D341Med (cell line): ENCODE results near the gene PLD6.
"Not testable (repeated sequence)": the region's sequence is repeated elsewhere in the genome, so short reads cannot be mapped to it uniquely, and the experiment has no call there.

Experiments
- DNase-seq: peaks from one replicate; pipeline ENCODE4 v3.0.0; 2012; ENCODE audit warnings: low spot score

Gene PLD6, protein sequence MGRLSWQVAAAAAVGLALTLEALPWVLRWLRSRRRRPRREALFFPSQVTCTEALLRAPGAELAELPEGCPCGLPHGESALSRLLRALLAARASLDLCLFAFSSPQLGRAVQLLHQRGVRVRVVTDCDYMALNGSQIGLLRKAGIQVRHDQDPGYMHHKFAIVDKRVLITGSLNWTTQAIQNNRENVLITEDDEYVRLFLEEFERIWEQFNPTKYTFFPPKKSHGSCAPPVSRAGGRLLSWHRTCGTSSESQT

DNA sequence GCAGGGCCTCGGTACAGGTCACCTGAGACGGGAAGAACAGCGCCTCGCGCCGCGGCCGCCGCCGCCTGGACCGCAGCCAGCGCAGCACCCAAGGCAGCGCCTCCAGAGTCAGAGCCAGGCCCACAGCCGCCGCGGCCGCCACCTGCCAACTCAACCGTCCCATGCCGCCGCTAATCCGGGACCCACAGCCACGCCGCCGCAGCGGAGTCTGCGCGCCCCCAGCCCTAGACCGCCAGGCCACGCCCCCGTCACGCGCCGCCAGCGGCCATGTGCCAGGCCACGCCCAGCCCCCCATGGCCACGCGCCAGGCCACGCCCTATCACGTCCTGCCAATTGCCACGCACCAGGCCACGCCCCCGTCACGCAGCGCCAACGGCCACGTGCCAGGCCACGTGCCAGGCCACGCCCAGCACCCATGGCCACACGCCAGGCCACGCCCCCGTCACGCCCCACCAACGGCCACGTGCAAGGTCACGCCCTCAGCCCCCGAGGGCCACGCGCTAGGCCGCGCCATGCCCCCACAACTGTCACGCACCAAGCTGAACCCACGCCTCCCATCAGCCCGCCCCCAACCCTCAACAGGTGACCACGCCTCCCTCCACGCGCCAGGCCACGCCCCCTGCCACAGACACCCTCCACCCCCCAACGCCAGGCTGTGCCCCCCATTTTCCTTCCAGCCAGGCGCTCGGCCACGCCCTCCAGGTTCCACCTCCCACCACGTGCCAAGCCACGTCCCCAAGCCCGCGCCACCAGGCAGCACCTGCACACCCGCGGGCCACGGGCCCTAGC, at the start of gene PLD6:
Gene PLD6, minus strand, starts transcription at position 210 of the 789 bp plus-strand sequence. Its CDS starts 47 bp downstream, at position 163.
- no peak for DNase-seq

DNA sequence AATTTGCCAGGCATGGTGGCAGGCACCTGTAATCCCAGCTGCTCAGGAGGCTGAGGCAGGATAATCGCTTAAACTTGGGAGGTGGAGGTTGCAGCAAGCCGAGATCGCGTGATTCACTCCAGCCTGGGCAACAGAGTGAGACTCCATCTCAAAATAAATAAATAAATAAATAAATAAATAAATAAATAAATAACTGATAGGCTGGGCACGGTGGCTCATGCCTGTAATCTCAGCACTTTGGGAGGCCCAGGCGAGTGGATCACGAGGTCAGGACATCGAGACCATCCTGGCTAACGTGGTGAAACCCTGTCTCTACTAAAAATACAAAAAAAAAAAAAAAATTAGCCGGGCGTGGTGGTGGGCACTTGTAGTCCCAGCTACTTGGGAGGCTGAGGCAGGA, 49.6 kb upstream of the PLD6 start:
- not testable (repeated sequence) for DNase-seq

DNA sequence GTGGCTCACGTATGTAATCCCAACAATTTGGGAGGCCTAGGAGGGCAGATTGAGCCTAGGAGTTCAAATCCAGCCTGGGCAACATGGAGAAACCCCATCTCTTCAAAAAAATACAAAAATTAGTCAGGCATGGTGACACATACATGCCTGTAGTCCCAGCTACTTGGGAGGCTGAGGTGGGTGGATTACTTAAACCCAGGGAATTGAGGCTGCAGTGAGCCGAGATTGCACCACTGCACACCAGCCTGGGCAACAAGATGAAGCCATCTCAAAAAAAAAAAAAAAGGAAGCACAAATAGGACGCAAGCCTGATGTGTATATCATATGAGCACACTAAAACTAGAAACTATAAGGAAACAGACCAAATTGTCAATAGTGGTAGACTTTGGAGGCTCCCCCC, 47.9 kb upstream of the PLD6 start:
- no peak for DNase-seq

DNA sequence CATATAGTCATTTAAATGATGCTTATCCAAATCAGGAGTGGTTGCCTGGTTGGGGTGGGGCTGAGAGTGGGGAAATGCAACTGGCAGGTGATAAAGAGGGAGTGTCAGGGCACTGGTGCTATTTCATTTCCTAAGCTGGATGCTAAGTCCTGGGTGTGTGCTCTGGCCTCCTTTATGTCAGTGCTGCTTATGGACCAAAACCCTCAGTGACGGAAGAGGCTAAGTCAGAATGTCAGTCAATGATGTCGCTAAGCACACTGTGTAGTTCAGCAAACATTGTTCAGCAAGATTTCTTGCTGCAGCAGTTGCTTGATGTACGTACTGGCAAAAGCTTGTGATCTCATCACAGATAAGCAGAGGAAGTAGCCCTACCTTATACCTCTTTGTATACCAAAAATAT, 47.3 kb upstream of the PLD6 start:
- no peak for DNase-seq

DNA sequence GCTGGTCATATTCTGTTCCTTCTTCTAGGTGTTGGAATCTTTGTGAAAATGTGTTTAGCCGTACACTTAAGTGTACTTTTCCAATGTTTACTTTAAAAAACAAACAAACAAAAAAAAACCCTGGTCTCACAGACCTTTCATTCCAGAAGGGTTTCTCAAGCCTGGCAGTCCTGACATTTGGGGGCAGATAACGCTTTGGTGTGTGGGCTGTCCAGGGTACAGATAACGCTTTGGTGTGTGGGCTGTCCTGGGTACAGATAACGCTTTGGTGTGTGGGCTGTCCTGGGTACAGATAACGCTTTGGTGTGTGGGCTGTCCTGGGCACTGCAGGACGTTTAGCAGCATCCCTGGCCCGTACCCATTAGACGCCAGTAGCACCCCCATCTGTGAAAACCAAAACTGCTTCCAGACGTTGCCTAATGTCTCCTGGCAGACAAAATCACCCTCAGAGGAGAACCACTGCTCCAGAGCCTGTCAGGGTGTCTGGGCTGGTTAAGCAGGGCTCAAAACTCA, 46.1 kb upstream of the PLD6 start:
- no peak for DNase-seq

DNA sequence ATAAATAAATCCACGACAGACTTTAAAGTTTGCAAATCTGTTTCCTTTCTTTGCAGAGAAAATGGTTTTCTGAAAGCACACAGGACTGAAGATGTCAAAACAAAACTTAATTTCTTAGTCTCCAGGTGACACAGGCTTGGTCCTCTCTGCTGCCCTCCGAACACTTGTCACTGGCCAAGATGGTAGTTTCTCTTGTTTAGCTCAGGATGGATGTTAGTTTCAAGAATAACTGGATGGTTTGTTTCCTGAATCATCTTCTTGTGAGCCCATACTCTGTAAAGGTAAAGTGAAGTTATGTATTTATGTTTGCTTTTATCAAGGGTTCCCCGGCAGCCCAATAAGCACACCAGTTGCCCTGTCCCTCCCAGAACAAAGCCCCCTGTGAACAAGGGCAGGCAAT, 40.7 kb upstream of the PLD6 start:
- DNase-seq: no peak

DNA sequence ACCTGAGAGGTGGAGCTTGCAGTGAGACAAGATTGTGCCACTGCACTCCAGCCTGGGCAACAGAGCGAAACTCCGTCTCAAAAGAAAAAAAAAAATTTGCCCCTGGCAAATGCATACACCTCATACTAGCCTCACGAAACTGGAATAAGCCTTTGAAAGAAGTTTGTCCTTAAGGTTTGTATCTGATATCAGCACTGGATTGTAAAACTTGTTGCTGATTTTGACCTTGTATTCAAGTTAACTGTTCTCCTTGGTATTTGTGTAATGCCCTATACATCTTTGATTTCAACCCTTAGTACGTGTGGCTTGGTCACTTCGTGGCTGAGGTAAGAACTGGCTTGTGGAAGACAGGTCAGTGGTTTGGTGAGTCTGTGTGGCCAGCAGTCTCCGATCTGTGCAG, 37.0 kb upstream of the PLD6 start:
- no peak for DNase-seq

DNA sequence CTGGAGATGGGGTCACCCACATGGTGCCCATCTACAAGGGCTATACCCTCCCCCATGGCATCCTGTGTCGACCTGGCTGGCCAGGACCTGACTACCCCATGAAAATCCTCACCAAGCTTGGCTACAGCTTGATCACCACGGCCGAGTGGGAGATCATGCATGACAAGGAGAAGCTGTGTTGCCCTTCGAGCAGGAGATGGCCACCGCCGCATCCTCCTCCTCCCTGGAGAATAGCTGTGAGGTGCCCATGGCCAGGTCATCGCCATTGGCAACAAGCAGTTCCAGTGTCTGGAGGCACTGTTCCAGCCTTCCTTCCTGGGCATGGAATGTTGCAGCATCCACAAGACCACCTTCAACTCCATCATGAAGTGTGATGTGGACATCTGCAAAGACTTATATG, 36.1 kb upstream of the PLD6 start:
- no peak for DNase-seq

DNA sequence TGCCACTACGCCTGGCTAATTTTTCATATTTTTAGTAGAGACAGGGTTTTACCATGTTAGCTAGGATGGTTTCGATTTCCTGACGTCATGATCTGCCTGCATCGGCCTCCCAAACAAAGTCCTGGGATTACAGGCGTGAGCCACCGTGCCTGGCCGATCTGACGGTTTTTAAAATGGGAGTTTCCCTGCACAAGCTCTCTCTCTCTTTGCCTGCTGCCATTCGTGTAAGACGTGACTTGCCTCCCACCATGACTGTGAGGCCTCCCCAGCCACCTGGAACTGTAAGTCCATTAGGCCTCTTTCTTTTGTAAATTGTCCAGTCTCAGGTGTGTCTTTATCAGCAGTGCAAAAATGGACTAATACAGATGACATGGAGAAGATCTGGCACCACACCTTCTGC, 35.5 kb upstream of the PLD6 start:
- no peak for DNase-seq

DNA sequence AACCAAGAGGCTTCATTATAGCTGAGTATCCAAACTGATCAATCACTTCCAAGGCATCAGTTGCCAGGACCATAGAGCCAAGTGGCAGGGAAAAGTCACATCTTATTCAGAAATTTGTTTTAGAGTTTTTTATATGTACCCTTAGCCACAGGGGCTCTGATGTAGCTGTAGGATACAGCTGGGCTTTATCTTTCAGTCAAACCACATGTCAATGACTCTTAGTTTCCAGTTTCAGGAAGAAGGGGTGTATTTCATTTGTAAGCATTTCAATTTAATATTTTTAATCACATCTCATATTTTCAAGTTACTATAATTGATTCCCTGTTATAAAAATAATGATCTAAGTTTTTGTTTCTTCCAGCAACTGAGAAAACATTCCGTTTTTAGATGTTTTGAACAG, 33.7 kb upstream of the PLD6 start:
- DNase-seq: no peak

DNA sequence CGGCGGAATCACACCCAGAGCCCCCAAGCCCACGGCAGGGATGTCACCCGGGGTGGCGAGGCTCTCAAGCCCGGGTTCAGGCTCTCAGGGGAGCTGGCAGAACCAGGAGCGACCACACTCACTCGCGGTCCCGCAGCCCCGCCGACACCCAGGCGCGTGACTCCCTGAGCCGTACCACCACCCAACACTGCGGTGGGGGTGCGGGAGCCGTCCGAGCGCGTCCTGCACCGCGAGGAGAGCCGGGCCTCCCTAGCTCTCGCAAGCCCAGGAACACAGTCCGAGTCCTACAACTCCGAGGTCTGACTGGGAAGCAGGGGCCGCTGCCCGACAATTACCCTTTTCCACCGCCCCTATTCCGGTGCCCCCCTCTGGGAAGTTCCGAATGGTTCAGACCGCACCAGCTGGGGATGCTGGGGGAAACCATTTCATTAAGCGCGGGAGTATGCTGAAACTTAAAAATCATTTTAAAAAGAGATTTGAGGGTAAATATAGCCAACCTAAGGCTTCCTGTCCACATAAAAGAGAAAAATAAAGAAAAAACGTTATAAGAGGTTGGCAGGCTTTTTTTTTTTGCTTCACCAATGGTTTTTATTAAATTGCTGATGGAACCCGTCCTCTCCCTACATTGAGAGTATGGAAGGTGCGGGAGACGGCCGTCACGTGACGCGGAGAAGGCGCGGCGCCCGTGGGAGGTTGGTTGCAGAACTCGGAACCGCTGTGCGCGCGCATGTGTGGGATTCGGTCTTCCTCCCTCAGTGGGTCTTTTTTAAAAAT, 31.1 kb upstream of the PLD6 start, which contains the start of gene FLCN:
Gene FLCN, minus strand, starts transcription at position 143 of the 774 bp plus-strand sequence. CDS start 9,031 bp downstream, outside the sequence.
- peak; percentile 86 for DNase-seq

DNA sequence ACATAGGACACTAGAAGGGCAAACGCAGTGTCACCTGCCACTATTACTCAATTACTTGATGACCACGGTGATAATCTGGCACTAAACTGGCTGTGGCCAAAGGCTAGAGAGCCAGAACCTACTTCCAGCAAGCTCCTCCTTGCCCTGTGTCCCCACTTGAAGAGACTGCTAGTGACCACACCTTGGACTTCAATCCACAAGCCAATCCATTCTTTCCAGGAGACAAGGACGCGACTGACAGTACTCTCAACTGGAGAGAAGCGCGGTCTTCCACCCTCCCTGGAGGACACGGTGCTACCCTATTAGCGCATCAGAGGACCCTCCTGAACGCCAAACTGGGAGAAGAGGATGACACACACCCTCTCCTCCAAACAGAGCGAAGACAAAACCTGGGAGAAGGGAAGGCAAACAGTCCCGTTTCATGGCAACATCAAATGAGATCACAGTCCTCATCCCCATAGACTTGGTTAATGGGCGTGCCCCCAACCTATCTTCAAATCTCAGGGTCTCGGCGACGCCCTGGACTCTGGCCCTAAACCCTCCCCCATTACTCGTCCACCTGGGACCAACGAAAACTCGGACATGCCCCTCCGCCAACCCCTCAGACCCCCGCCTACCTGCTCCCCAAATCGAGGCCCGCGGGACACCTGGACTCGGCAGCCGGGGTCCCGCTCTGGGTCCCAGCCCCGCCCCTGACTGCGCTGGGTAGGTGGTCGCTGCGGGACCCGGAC, 30.3 kb upstream of the PLD6 start:
- DNase-seq: no peak

DNA sequence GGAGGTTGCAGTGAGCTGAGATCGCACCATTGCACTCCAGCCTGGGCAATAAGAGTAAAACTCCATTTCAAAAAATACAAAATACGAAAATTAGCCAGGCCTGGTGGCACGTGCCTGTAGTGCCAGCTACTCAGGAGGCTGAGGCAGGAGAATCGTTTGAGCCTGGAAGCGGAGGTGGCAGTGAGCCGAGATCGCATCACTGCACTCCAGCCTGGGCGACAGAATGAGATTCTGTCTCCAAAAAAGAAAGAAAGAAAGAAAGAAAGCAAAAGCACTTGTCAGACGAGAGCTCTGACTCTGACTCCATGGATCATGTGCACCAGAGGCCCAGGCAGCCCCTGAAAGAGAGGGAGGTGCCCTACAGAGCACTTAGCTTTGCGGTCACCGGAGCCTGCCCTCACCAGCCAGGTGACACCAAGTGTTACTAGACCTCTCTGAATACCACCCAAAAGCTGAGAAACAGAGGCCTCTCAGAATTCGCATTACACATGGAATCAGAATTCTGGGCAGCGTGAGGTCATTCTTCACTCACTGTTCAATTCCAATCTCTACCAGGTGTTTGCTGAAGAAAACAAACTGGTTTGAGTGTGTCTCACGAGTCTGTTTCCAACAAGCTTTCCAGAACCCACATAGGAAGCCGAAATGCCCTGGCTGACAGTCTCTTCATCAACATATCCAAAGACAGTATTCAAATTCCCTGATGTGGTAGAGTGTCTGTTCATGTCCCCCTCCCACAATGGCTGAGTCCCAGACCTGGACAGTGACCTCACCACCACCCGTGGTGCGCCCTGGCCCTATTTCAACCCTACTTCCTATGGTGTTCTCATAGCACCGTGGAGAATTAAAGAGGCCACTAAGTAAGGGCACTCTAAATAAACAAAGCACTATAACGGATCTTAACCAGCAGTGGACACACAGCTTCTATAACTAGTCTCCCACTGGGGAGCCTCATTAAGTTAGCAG, 29.4 kb upstream of the PLD6 start:
- DNase-seq: no peak

DNA sequence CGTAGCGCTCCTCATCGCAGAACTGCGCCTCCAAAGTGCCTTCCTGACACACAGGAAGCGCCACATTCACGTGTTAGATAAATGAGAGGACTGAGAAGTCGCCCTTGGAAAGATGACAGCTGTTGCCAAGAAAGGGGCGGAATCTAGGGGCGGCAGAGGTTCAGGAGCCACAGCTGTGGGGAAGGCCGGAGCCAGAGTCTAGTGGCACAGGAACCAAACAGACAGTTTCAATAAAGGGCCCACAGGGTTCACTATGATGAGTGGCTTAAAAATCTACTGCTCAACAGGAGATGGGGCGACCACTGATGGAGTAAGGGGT, 26.1 kb upstream of the PLD6 start:
- no peak for DNase-seq

DNA sequence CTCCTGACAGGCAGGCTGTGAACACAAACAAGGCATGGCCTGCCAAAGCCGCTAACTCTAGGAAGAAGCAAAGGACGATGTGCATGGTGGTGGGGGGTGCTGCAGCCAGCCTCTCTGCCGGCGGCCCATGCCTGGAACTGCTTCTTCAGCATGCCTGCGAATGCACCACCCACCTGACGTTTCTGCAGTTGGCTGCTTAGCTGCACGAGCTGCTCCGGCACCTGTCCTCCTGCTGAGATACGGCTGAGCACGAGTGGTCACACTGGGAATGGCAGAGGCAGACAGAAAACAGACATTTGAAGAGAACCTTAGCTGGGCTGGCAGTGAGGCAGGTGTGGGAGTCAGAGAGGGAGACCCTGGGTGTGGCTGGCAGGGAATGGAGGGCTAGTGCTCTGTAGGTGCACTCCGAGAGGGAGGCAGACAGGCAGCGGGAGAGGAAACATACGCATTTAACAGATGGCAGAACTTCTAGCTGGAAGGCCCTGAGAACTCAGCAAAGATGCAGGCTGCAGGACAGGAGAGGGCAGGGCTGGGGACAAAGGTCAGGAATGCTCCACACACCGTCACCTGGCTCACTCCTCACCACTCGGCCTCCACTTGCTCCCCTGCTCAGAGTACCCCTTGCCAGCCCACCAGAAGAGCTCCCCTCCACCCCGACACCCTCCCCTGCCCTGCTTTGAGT, 25.6 kb upstream of the PLD6 start:
- no peak for DNase-seq

DNA sequence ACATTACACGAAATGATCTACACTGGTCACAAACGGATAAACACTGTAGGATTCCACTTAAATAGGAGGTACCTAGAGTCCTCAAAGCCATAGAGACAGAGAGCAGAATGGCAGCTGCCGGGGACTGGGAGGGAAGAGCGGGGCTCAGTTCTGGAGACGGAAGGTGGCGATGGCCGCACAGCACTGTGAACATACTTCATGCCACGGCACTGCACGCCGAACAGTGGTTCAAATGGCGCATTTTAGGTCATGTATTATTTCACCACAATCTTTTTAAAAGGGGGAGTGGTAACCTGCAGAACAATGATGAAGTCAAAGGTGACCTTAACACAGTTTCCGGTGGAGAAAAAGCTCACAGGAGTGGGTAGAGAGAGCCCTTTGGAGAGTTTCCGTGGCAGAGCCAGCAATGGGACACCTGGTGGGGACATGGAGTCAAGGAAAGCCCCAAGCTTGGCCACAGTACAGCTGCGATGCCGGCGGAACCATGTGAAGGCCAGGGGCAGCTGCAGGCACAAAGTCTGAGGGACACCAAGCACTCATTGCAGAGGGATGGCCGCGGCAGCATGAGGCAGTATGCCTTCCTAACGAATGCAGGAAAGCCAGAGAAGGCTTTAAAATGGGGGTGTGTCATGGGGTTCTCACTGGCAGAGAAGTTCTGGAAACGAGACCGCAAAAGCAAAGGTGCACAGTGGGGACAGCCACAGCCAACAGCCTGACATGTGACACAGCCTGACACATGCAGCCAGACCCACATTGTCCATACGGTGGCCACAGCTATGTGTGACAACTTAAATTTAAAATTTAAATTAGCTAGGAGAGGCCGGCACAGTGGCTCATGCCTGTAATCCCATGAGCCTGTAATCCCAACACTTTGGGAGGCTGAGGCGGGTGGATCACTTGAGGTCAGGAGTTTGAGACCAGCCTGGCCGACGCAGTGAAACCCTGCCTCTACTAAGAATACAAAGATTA, 23.6 kb upstream of the PLD6 start:
- no peak for DNase-seq

DNA sequence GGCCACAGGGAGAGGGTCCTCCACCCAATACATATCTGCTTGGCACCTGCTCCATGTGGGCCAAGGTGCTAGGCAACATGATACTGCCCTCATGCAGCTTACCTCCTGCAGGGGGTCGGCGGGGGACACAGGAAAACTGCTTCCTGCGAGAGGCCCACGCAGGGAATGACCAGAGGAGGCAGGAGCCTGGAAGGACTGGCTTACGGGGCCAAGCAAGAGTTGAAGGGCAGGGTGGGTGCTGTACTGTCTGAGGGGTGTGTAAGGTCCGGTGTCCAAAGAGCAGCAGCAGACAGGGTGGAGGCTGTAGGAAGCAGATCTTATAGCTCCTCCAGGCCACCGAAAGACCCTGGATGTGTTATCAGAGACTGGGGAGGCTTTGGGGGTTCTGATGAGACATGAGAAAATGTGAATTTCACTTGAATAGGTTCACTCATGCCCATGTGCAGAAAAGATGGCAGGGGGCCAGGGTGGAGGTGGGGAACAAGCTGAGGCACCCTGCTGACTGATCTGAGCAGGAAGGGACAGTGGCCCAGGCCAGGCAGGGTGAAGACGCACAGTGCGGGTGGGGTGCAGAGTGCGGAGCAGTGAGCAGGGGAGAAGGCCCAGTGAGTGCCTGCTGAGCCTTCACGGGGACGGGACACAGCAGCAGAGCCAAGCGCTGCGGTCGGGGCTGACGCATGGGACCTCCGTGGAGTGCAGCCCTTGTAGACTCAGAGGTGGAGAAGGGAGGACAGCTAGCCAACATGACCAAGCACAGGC, 22.6 kb upstream of the PLD6 start:
- no peak for DNase-seq
